ENCODE measurements around the gene ZNF860. TPM values are rescaled to one million over a fixed set of nuclear protein-coding genes. Genes with fewer than 3 reads are reported as not detected.

The ZNF860 gene
- total RNA-seq (2022; extraction: Qiagen RNA extraction): 1.2 to 2.0 TPM (median 1.4 TPM) in 5 replicates

GRCh38 chr3:31981206-31982181 lies at the start of gene ZNF860, which contains the start of gene OSBPL10:
Gene ZNF860 (plus strand): TSS chr3:31981750. CDS start chr3:31989080, 7,330 bp downstream.
Gene OSBPL10 (minus strand): TSS chr3:31981262. CDS start chr3:31981179, 83 bp downstream.

Other genes starting within 250 kb of the ZNF860 start
- gene OSBPL10, start 488 bp upstream of the ZNF860 start, total RNA-seq (2022; extraction: Qiagen RNA extraction): 17.0 to 24.0 TPM (median 22.8 TPM) in 5 replicates
- gene GPD1L, start 124.9 kb downstream of the ZNF860 start, total RNA-seq (2022; extraction: Qiagen RNA extraction): 15.6 to 22.5 TPM (median 18.1 TPM) in 5 replicates

Measured in A549 treated with AZD2906 at 1 μM for 4 hours (cell line).